H1 (cell line): ENCODE measurements around the gene RUBCN. TPM values are rescaled to one million over a fixed set of nuclear protein-coding genes. Genes with fewer than 3 reads are reported as not detected.
A peak's percentile ranks its signal among the peaks of the same experiment; 100 is the strongest.

Experiments
- CTCF ChIA-PET: fragments of 300-600 bp; sonication (Branson Sonifier 250); formaldehyde crosslinking; loops from one replicate; lab custom pipeline; 2021; ENCODE audit not compliant: partially characterized antibody; lab: Charles Lee
- POLR2A ChIA-PET: fragments of 300-600 bp; sonication (Branson Sonifier 250); formaldehyde crosslinking; loops from one replicate; lab custom pipeline; 2021; ENCODE audit warnings: inconsistent platforms; ENCODE audit not compliant: partially characterized antibody; lab: Charles Lee
- DNase-seq, 2 experiments: peaks; one replicate each; pipeline versions ENCODE4 v3.0.0 to v3.0.0-alpha.2; 2010 to 2022; ENCODE audit warnings: low spot score in 2 of 2, low read depth in 1 of 2, mixed read lengths in 1 of 2
- FAIRE-seq: peaks from 2 replicates; lab custom pipeline; 2011; peaks lifted over from hg19 to GRCh38; lab: Jason Lieb, UNC
- H2AFZ ChIP-seq: 2 replicates; pipeline ENCODE4 v1.8.1; 2012; ENCODE audit warnings: low read length, inconsistent platforms
- H2AK5ac ChIP-seq: 2 replicates; pipeline ENCODE4 v1.6.1; 2013; ENCODE audit warnings: low read depth, low read length
- H2BK120ac ChIP-seq: replicated peaks from 2 replicates; pipeline ENCODE3; 2013; ENCODE audit warnings: low read depth, low read length, inconsistent platforms
- H2BK12ac ChIP-seq: 2 replicates; pipeline ENCODE4 v1.6.1; 2013; ENCODE audit warnings: low read depth, low read length
- H2BK15ac ChIP-seq: 2 replicates; pipeline ENCODE4 v1.6.1; 2013; ENCODE audit warnings: low read length
- H2BK20ac ChIP-seq: 2 replicates; pipeline ENCODE4 v1.6.1; 2013; ENCODE audit warnings: low read length
- H2BK5ac ChIP-seq: 2 replicates; pipeline ENCODE4 v1.6.1; 2013; ENCODE audit warnings: low read depth, low read length
- H3K14ac ChIP-seq: 2 replicates; pipeline ENCODE4 v1.6.1; 2013; ENCODE audit warnings: inconsistent platforms; ENCODE audit not compliant: insufficient read length
- H3K18ac ChIP-seq: 2 replicates; pipeline ENCODE4 v1.6.1; 2013; ENCODE audit warnings: low read length; ENCODE audit errors: extremely low read depth
- H3K23ac ChIP-seq: 2 replicates; pipeline ENCODE4 v1.6.1; 2013; ENCODE audit warnings: inconsistent platforms; ENCODE audit not compliant: insufficient read length
- H3K23me2 ChIP-seq: 2 replicates; pipeline ENCODE4 v1.6.1; 2013; ENCODE audit warnings: low read depth, low read length
- H3K27ac ChIP-seq: 2 replicates; pipeline ENCODE4 v1.6.1; 2011; ENCODE audit warnings: low read depth, low read length, inconsistent platforms
- H3K27me3 ChIP-seq, 4 experiments: replicated peaks in 1 of 4; 1 replicate in 1 of 4; 2 replicates in 3 of 4; pipeline versions ENCODE4 v1.6.1 to v1.8.1; 2011 to 2013; ENCODE audit warnings: low read length in 3 of 4, mild to moderate bottlenecking in 3 of 4, inconsistent platforms in 2 of 4, mixed read lengths in 2 of 4, moderate library complexity in 1 of 4; ENCODE audit not compliant: control insufficient read depth in 3 of 4, insufficient read depth in 3 of 4; ENCODE audit errors: extremely low read depth in 1 of 4
- H3K36me3 ChIP-seq, 4 experiments: 2 replicates each; pipeline versions ENCODE4 v1.6.1 to v1.8.1; 2011 to 2013; ENCODE audit warnings: mild to moderate bottlenecking in 4 of 4, low read length in 3 of 4, moderate library complexity in 2 of 4, control low read depth in 1 of 4, inconsistent platforms in 1 of 4; ENCODE audit not compliant: insufficient read depth in 4 of 4, control insufficient read depth in 2 of 4
- H3K4ac ChIP-seq: replicated peaks from 2 replicates; pipeline ENCODE3; 2013; ENCODE audit warnings: low read length, low read depth, mixed read lengths, inconsistent platforms; ENCODE audit not compliant: insufficient read length
- H3K4me1 ChIP-seq, 4 experiments: replicated peaks in 1 of 4; 1 replicate in 1 of 4; 2 replicates in 3 of 4; pipeline versions ENCODE4 v1.6.1 to v1.8.1; 2011 to 2013; ENCODE audit warnings: low read length in 3 of 4, inconsistent platforms in 2 of 4, mixed read lengths in 1 of 4; ENCODE audit not compliant: insufficient read depth in 4 of 4, control insufficient read depth in 3 of 4
- H3K4me2 ChIP-seq, 2 experiments: 2 replicates each; pipeline versions ENCODE4 v1.6.1 to v1.8.1; 2011 to 2013; ENCODE audit warnings: low read depth in 2 of 2, low read length in 2 of 2, control low read depth in 1 of 2, inconsistent platforms in 1 of 2, mild to moderate bottlenecking in 1 of 2; ENCODE audit not compliant: insufficient read depth in 1 of 2
- H3K4me3 ChIP-seq, 4 experiments: fragments of 200-600, 300-600 bp in 1 of 4; sonication (generic), shearing (Covaris generic), sonication (Bioruptor Twin) in 1 of 4; 2 replicates each; pipeline versions ENCODE4 v1.5.1 to v1.8.1; 2011 to 2016; ENCODE audit warnings: low read length in 4 of 4, low read depth in 3 of 4, control low read depth in 2 of 4, inconsistent platforms in 2 of 4, mild to moderate bottlenecking in 2 of 4, mixed read lengths in 1 of 4, moderate library complexity in 1 of 4; ENCODE audit not compliant: insufficient read depth in 2 of 4; ENCODE audit errors: extremely low read depth in 1 of 4
- H3K56ac ChIP-seq: replicated peaks from 2 replicates; pipeline ENCODE3; 2013; ENCODE audit warnings: low read depth, mild to moderate bottlenecking, mixed read lengths, low read length, inconsistent platforms; ENCODE audit not compliant: insufficient read length
- H3K79me1 ChIP-seq: 2 replicates; pipeline ENCODE4 v1.6.1; 2013; ENCODE audit warnings: low read depth, low read length, control low read depth
- H3K79me2 ChIP-seq, 2 experiments: 2 replicates each; pipeline versions ENCODE4 v1.6.1 to v1.8.1; 2012 to 2013; ENCODE audit warnings: low read length in 2 of 2, mild to moderate bottlenecking in 2 of 2, inconsistent platforms in 1 of 2; ENCODE audit not compliant: insufficient read depth in 2 of 2, control insufficient read depth in 1 of 2
- H3K9ac ChIP-seq, 4 experiments: replicated peaks in 1 of 4; 1 replicate in 1 of 4; 2 replicates in 3 of 4; pipeline versions ENCODE4 v1.6.1 to v1.8.1; 2011 to 2013; ENCODE audit warnings: low read depth in 3 of 4, low read length in 3 of 4, control low read depth in 2 of 4, mild to moderate bottlenecking in 2 of 4, moderate library complexity in 2 of 4, inconsistent platforms in 1 of 4; ENCODE audit errors: extremely low read depth in 1 of 4
- H3K9me3 ChIP-seq, 2 experiments: 2 replicates each; pipeline versions ENCODE4 v1.6.1 to v1.8.1; 2012 to 2013; ENCODE audit warnings: mild to moderate bottlenecking in 2 of 2, moderate library complexity in 2 of 2, control low read depth in 1 of 2, inconsistent platforms in 1 of 2, low read depth in 1 of 2, low read length in 1 of 2, mixed read lengths in 1 of 2; ENCODE audit not compliant: insufficient read depth in 2 of 2
- H4K20me1 ChIP-seq, 2 experiments: replicated peaks in 1 of 2; 2 replicates each; pipeline versions ENCODE3 to v1.8.1; 2011 to 2013; ENCODE audit warnings: inconsistent platforms in 2 of 2, low read length in 2 of 2, mild to moderate bottlenecking in 1 of 2; ENCODE audit not compliant: insufficient read depth in 2 of 2, control insufficient read depth in 1 of 2
- H4K5ac ChIP-seq: 2 replicates; pipeline ENCODE4 v1.6.1; 2013; ENCODE audit warnings: low read length, low read depth, mixed read lengths, inconsistent platforms; ENCODE audit not compliant: insufficient read length
- H4K8ac ChIP-seq: 2 replicates; pipeline ENCODE4 v1.8.0; 2013; ENCODE audit warnings: mild to moderate bottlenecking, moderate library complexity, low read length, inconsistent platforms; ENCODE audit not compliant: insufficient read depth; ENCODE audit errors: extremely low read depth
- H4K91ac ChIP-seq: replicated peaks from 2 replicates; pipeline ENCODE3; 2013; ENCODE audit warnings: low read length, mixed read lengths, inconsistent platforms; ENCODE audit not compliant: insufficient read length
- HDAC2 ChIP-seq, 2 experiments: fragments of 300-600 bp in 1 of 2; sonication (generic) in 1 of 2; IDR thresholded peaks; 2 replicates each; pipeline ENCODE4 v1.6.1; 2011 to 2012; ENCODE audit warnings: low read depth in 2 of 2, low read length in 2 of 2, mild to moderate bottlenecking in 2 of 2, moderate library complexity in 2 of 2, borderline replicate concordance in 1 of 2, inconsistent platforms in 1 of 2
- PHF8 ChIP-seq: fragments of 200-600 bp; sonication (generic); conservative IDR thresholded peaks from 2 replicates; pipeline ENCODE4 v1.7.1; 2012; ENCODE audit warnings: low read depth, mild to moderate bottlenecking, inconsistent platforms, low read length, moderate library complexity
- RAD21 ChIP-seq, 2 experiments: IDR thresholded peaks in 1 of 2; conservative IDR thresholded peaks in 1 of 2; 2 replicates each; pipeline ENCODE4 v1.6.1; 2011; ENCODE audit warnings: low read depth in 2 of 2, low read length in 2 of 2, improper control_type of control experiment in 1 of 2, inconsistent platforms in 1 of 2, mild to moderate bottlenecking in 1 of 2, moderate library complexity in 1 of 2
- SAP30 ChIP-seq: fragments of 300-600 bp; sonication (generic); IDR thresholded peaks from 2 replicates; pipeline ENCODE4 v1.7.1; 2012; ENCODE audit warnings: low read length, moderate library complexity, mild to moderate bottlenecking, inconsistent platforms; ENCODE audit not compliant: insufficient read depth, insufficient replicate concordance
- WGBS, 2 experiments: shearing (Covaris generic) in 1 of 2; methylation state at CpG; one replicate each; pipeline versions ENCODE4 v1.1.6 to v1.1.7; 2013 to 2015; ENCODE audit warnings: low lambda C conversion rate in 2 of 2, mixed read lengths in 2 of 2, inconsistent platforms in 1 of 2, low coverage in 1 of 2, missing lambda C conversion rate in 1 of 2; ENCODE audit not compliant: insufficient replicate concordance in 2 of 2, insufficient coverage in 1 of 2, insufficient read length in 1 of 2; ENCODE audit errors: extremely low coverage in 1 of 2, missing lambda C conversion rate in 1 of 2; 5-methylcytosine and 5-hydroxymethylcytosine counted together
- polyA plus RNA-seq, 7 experiments: library from polyadenylated mRNA; depleted of rRNA in 3 of 7; stranded (reverse) in 5 of 7; unstranded in 2 of 7; fragments of >200 nt in 5 of 7; fragments of 200-250 nt in 2 of 7; gene quantifications; 1 replicate in 5 of 7; 2 replicates in 1 of 7; 4 replicates in 1 of 7; pipeline versions ENCODE4 v1.2.1 to v1.2.3, GENCODE V29; 2011 to 2013; ENCODE audit warnings: missing spikeins in 2 of 7, mixed read lengths in 2 of 7
- total RNA-seq: library from RNA; stranded (reverse); fragmentation: NEBNext Ultra II Directional; extraction: Animal tissue kit (Norgen Biotek cat#: 25700); gene quantifications from 2 replicates; pipeline ENCODE4 v1.2.1, GENCODE V29; 2021
- TF ChIP-seq, protein P1 (sequence below), 3 experiments: IDR thresholded peaks; 1 replicate in 2 of 3; 2 replicates in 1 of 3; pipeline versions ENCODE4 v1.5.1 to v1.6.1; 2011; ENCODE audit warnings: low read length in 3 of 3, mild to moderate bottlenecking in 3 of 3, inconsistent platforms in 2 of 3, low read depth in 1 of 3, moderate library complexity in 1 of 3; ENCODE audit not compliant: insufficient read depth in 1 of 3; ENCODE audit errors: control extremely low read depth in 1 of 3

The RUBCN gene
- total and polyA plus RNA-seq, 2 of the 8 experiments (the other 6 are each of a cell fraction or from before 2014, with no cell fraction given) = 9.3 to 21.9 TPM

DNA sequence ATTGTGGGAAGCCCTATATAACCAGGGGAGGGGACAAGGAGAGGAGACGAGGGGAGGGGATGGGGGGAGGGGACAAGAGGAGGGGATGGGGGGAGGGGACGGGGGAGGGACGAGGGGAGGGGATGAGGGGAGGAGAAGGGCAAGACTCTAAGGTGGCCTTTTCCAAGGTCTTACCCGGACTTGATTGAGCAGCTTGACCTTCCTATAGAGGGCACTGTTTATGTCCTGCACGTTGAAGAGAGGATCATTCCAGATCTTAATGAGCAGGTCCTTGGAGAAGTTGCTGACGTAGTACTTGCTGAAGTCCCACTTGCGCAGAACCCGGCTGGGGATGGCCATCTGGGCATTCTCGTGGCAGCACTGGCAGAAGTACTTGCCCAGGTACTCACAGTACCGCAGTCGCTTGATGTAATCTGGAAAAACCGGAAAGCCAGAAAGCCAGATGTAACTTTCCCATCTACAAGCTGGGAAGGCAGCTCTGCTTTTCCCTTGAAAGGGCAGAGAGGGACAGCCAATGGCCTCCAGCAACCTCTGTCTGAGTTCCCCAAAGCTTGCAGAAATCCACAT, 55.7 kb downstream of the RUBCN start:
- Histone ChIP-seq H3K4me3 (no peak overlapping the region), H3K36me3 (peaks cover 7 to 22% (median 10%) of the 10 kb centered on the region in 4 experiments), H3K56ac (no peak overlapping the region), H3K27me3 (no peaks in the 10 kb centered on the region), H4K20me1 (peaks cover 0 to 3% of the 10 kb centered on the region in 2 experiments), H2BK12ac (no peak overlapping the region), H2BK15ac (no peak overlapping the region), H3K18ac (no peak overlapping the region), H2BK5ac (no peak overlapping the region; the same call in 1 of the 2 replicates), H2BK120ac (no peak overlapping the region), H3K4me1 (no peaks in the 10 kb centered on the region; a peak in 1 of 7 replicates), H3K4me2 (no peak overlapping the region), H4K8ac (no peak overlapping the region), H4K5ac (no peak overlapping the region), H2AFZ (no peak overlapping the region), H2AK5ac (no peak overlapping the region), H3K79me2 (no peaks in the 10 kb centered on the region), H3K9me3 (peaks cover 4 to 8% of the 10 kb centered on the region in 2 experiments; a peak in 2 of 4 replicates), H4K91ac (no peak overlapping the region), H3K23me2 (no peaks in the 10 kb centered on the region), H3K23ac (no peak overlapping the region), H2BK20ac (no peak overlapping the region), H3K14ac (no peak overlapping the region), H3K9ac (no peak overlapping the region), H3K27ac (no peak overlapping the region), H3K4ac (no peak overlapping the region), H3K79me1 (0 out of 2 replicates have a peak, but pooled peaks cover 3% of the 10 kb centered on the region)
- WGBS, 2 experiments = 87% methylated on average over 9 of the region's 12 CpGs; no CpG with 5 or more reads in 1 of the 2 experiments
- POLR2A ChIA-PET = interaction anchor here (0.9 kb wide), 1 partner anchor 20 kb away, joined by 3 read pairs; no protein-coding TSS in a partner anchor
- CTCF ChIA-PET = interaction anchor here (1.0 to 2.4 kb wide), 5 partner anchors 9 to 154 kb away, joined by 3 to 12 read pairs (median 4); no protein-coding TSS in a partner anchor
- DNase-seq (no peak), FAIRE-seq (no peak)
- no peak for TF ChIP-seq HDAC2 (IDR thresholded peaks at IDR 0.05; ENCODE audit: borderline replicate concordance in 1 of 2, low read depth in 2 of 2, low read length in 2 of 2)
- TF ChIP-seq PHF8 = no peak
- peak; percentile 29 to 41 for TF ChIP-seq RAD21 (IDR thresholded peaks at IDR 0.05 in 1 of 2, conservative IDR thresholded peaks at IDR 0.05 in 1 of 2; ENCODE audit: low read depth in 2 of 2, low read length in 2 of 2)
- TF ChIP-seq, protein P1, sequence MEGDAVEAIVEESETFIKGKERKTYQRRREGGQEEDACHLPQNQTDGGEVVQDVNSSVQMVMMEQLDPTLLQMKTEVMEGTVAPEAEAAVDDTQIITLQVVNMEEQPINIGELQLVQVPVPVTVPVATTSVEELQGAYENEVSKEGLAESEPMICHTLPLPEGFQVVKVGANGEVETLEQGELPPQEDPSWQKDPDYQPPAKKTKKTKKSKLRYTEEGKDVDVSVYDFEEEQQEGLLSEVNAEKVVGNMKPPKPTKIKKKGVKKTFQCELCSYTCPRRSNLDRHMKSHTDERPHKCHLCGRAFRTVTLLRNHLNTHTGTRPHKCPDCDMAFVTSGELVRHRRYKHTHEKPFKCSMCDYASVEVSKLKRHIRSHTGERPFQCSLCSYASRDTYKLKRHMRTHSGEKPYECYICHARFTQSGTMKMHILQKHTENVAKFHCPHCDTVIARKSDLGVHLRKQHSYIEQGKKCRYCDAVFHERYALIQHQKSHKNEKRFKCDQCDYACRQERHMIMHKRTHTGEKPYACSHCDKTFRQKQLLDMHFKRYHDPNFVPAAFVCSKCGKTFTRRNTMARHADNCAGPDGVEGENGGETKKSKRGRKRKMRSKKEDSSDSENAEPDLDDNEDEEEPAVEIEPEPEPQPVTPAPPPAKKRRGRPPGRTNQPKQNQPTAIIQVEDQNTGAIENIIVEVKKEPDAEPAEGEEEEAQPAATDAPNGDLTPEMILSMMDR (IDR thresholded peaks at IDR 0.05; ENCODE audit: control extremely low read depth in 1 of 3, insufficient read depth in 1 of 3, low read depth in 1 of 3, low read length in 3 of 3) = peak in 2 of 3 experiments; percentile 23 to 55; a peak in 2 of 4 replicates
- TF ChIP-seq SAP30 = no peak
